ENCODE results near the gene CFAP65. TPM values are rescaled to one million over a fixed set of nuclear protein-coding genes. Genes with fewer than 3 reads are reported as not detected.

Gene CFAP65
- total RNA-seq, 1 donor = not detected

GRCh38 chr2:218995972-218996711 lies 45.2 kb downstream of the CFAP65 start:
- H3K36me3 ChIP-seq (ENCODE audit: insufficient read depth, low read length) = no peaks in the 10 kb centered on the region
- H3K27ac ChIP-seq (ENCODE audit: low read depth, low read length) = no peak overlapping the region
- peak; percentile 100 for DNase-seq (ENCODE audit: insufficient read length, low spot score, missing footprints)
- peaks cover 7% of the 10 kb centered on the region for H4K20me1 ChIP-seq (ENCODE audit: insufficient read depth, low read length)
- no peaks in the 10 kb centered on the region for H3K79me2 ChIP-seq (ENCODE audit: insufficient read depth, low read length)
- no peaks in the 10 kb centered on the region for H3K9me3 ChIP-seq (ENCODE audit: low read depth, low read length)
- H2AFZ ChIP-seq (ENCODE audit: low read length) = peak overlapping the region; percentile 38
- peaks cover 6% of the 10 kb centered on the region for H3K4me1 ChIP-seq (ENCODE audit: insufficient read depth, low read length)
- peak overlapping the region; percentile 78 for H3K4me2 ChIP-seq (ENCODE audit: insufficient read depth, low read length)
- peak; percentile 75 for TF ChIP-seq CTCF (IDR thresholded peaks at IDR 0.05; ENCODE audit: extremely low read depth, low read depth, low read length)
- H3K27me3 ChIP-seq (ENCODE audit: insufficient read depth, low read length) = peaks cover 68% of the 10 kb centered on the region
- peak overlapping the region; percentile 60 for H3K4me3 ChIP-seq (ENCODE audit: insufficient read depth, low read length)

- Histone ChIP-seq H3K4me1 (ENCODE audit: insufficient read depth, low read length) (peaks cover 6% of the 10 kb centered on the region), H3K4me3 (ENCODE audit: insufficient read depth, low read length) (no peak overlapping the region), H3K36me3 (ENCODE audit: insufficient read depth, low read length) (no peaks in the 10 kb centered on the region), H4K20me1 (ENCODE audit: insufficient read depth, low read length) (peaks cover 7% of the 10 kb centered on the region), H3K27me3 (ENCODE audit: insufficient read depth, low read length) (peaks cover 68% of the 10 kb centered on the region), H2AFZ (ENCODE audit: low read length) (no peak overlapping the region), H3K27ac (ENCODE audit: low read depth, low read length) (no peak overlapping the region), H3K9me3 (ENCODE audit: low read depth, low read length) (no peaks in the 10 kb centered on the region), H3K4me2 (ENCODE audit: insufficient read depth, low read length) (no peak overlapping the region), H3K79me2 (ENCODE audit: insufficient read depth, low read length) (no peaks in the 10 kb centered on the region)
- DNase-seq (ENCODE audit: insufficient read length, low spot score, missing footprints) = no peak
- TF ChIP-seq CTCF (IDR thresholded peaks at IDR 0.05; ENCODE audit: extremely low read depth, low read depth, low read length) = no peak
Measured at GRCh38 chr2:218995561-218995960, 45.8 kb downstream of the CFAP65 start.

GRCh38 chr2:218993345-218994315 lies 47.7 kb downstream of the CFAP65 start, which contains the start of gene CRYBA2:
TSS of gene CRYBA2 (minus strand) at chr2:218993422. CDS start at chr2:218993176, 246 bp downstream.
- Histone ChIP-seq H3K27me3 (ENCODE audit: insufficient read depth, low read length) (peaks cover 71% of the 10 kb centered on the region), H3K27ac (ENCODE audit: low read depth, low read length) (no peak within 1 kb of the TSS), H4K20me1 (ENCODE audit: insufficient read depth, low read length) (peaks cover 7% of the 10 kb centered on the region), H3K9me3 (ENCODE audit: low read depth, low read length) (no peaks in the 10 kb centered on the region), H2AFZ (ENCODE audit: low read length) (no peak within 1 kb of the TSS), H3K79me2 (ENCODE audit: insufficient read depth, low read length) (no peaks in the 10 kb centered on the region), H3K4me2 (ENCODE audit: insufficient read depth, low read length) (peak within 1 kb of the TSS; percentile 72), H3K4me3 (ENCODE audit: insufficient read depth, low read length) (peak within 1 kb of the TSS; percentile 47), H3K36me3 (ENCODE audit: insufficient read depth, low read length) (no peaks in the 10 kb centered on the region), H3K4me1 (ENCODE audit: insufficient read depth, low read length) (peaks cover 6% of the 10 kb centered on the region)
- peak; percentile 90 for DNase-seq (ENCODE audit: insufficient read length, low spot score, missing footprints)
- TF ChIP-seq CTCF (IDR thresholded peaks at IDR 0.05; ENCODE audit: extremely low read depth, low read depth, low read length) = no peak
